Muscle layer of colon (tissue), 2 donors: Measurements from ENCODE around the gene TMEM108.

Experiments used
- H3K27ac ChIP-seq: one replicate; pipeline ENCODE4 v1.7.0; 2013; ENCODE audit warnings: low read depth, mild to moderate bottlenecking, low read length, moderate library complexity
- H3K27me3 ChIP-seq, 2 donors: one replicate each; pipeline ENCODE4 v1.7.0; 2013; ENCODE audit warnings: low read length in 2 of 2, mild to moderate bottlenecking in 2 of 2; ENCODE audit not compliant: insufficient read depth in 2 of 2, control insufficient read depth in 1 of 2
- H3K36me3 ChIP-seq: one replicate; pipeline ENCODE4 v1.7.0; 2013; ENCODE audit warnings: mild to moderate bottlenecking, low read length; ENCODE audit not compliant: insufficient read depth
- H3K4me1 ChIP-seq: one replicate; pipeline ENCODE4 v1.7.0; 2013; ENCODE audit warnings: mild to moderate bottlenecking, low read length; ENCODE audit not compliant: insufficient read depth
- H3K4me3 ChIP-seq, 2 donors: one replicate each; pipeline ENCODE4 v1.7.0; 2013; ENCODE audit warnings: low read length in 2 of 2, low read depth in 1 of 2, mild to moderate bottlenecking in 1 of 2, moderate library complexity in 1 of 2
- H3K9ac ChIP-seq: one replicate; pipeline ENCODE4 v1.7.0; 2013; ENCODE audit warnings: low read length
- H3K9me3 ChIP-seq: one replicate; pipeline ENCODE4 v1.7.0; 2013; ENCODE audit warnings: mild to moderate bottlenecking, low read length
- donor health status: abdominal sarcoma.
- donor health status: Adenocarcinoma of cecum.

Gene TMEM108

DNA sequence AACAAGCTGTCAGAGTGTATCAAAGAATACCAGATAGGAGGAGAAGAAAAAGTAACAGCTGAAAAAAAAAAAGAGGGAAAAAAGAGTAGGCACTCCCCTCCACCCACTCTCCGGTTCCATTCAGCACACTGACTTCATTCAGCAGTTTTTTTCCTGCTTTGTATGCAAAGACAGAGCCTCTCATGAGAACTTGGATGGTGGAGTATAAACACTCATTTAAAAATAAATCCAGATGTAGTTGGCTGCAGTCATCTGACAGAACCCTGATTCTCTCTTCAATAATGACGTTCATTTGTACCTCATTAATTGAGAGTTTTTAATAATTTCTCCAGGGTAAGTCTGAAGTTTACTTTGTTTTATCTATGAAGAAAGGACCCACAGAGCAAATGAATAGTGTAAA is 81.0 kb downstream of the TMEM108 start:
- H3K27me3 ChIP-seq = no peaks in the 10 kb centered on the region
- no peak overlapping the region for H3K9ac ChIP-seq
- H3K4me3 ChIP-seq = no peak overlapping the region
- H3K36me3 ChIP-seq = no peaks in the 10 kb centered on the region
- no peaks in the 10 kb centered on the region for H3K4me1 ChIP-seq
- H3K9me3 ChIP-seq = no peaks in the 10 kb centered on the region
- no peak overlapping the region for H3K27ac ChIP-seq

DNA sequence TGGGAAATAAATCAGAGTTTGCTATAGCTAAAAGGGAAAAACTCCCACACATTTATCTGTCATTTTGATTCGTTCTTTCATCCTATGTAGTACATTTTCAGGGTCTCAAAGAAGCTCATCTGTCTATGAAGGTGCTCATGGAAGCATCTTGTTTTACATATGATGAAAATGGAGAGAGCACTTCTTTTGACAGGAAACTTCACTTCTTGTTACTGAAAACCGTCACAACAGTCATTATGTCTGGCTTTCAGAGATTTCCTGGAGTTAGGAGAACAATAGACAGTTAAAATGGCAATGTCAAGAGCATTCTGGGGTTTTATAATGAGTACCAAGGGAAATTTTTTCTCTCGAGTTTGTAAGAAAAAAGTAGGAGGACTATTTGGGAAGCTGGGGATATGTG is 83.3 kb downstream of the TMEM108 start:
- Histone ChIP-seq H3K9me3 (no peaks in the 10 kb centered on the region), H3K4me3 (no peak overlapping the region), H3K27ac (no peak overlapping the region), H3K4me1 (no peaks in the 10 kb centered on the region), H3K36me3 (no peaks in the 10 kb centered on the region), H3K27me3 (no peaks in the 10 kb centered on the region), H3K9ac (no peak overlapping the region)

DNA sequence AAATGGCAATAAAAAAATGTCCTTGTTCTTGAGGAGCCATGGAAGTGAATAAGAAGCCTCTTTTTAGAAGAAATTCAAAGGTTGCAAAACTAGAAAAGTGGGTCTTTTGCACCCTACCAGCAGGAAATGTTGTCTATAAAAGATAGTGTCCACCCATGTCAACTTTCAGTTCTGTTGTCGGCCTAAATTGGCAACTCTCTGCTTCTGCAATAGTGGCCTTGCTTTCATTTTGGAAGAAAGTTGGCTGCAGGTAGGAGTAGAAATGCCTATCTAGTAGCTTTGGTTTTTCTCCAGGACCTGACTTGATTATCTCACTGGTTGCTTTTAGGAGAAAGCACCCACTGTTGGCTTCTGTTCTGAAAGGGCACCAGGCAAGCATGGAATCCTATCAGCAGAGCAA is 85.4 kb downstream of the TMEM108 start:
- H3K27ac ChIP-seq = no peak overlapping the region
- H3K27me3 ChIP-seq = no peaks in the 10 kb centered on the region

DNA sequence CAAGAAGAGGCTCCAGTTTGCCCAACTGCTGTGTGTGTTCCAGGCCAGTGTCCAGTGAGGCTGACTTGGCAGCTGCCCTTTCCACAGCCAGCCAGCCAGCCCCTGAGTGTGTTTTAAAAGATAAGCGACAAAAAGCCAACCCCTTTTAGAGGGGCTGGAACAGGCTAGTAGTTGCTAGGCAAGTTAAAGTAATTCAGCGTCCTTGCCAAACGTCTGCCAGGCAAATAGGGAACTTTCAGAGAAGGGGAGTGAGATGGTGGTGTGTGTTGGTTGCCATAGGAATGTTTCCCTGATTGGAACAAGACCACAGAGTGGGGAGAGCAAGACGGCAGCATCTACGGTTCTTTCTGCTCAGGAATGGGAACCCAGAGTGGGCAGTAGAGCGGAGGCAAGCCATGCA is 86.3 kb downstream of the TMEM108 start:
- H3K9ac ChIP-seq = no peak overlapping the region
- H3K27ac ChIP-seq = no peak overlapping the region
- H3K4me3 ChIP-seq = no peak overlapping the region

More for the DNA sequence above, 85.4 kb downstream of the TMEM108 start:
- no peak overlapping the region for H3K9ac ChIP-seq
- no peaks in the 10 kb centered on the region for H3K4me1 ChIP-seq
- H3K36me3 ChIP-seq = no peaks in the 10 kb centered on the region
- H3K9me3 ChIP-seq = no peaks in the 10 kb centered on the region
- no peak overlapping the region for H3K4me3 ChIP-seq

DNA sequence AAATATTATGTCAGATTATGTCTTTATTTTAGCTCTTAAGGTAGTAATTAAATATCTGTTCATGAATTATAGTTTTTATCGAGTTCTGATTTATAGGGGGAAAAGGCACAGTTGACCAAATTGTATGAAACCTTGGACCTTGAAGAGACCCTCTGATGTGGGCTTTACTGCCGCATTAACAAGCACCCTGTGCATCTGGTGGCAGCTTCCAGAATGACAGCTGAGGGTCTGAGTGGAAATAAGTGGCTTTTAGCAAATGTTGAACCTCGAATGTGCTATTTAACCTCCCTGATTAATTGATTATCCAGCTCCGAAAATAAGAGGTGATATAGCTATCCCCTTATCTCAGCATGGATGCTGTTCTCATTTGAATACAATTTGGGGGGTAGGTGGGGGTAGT is 87.0 kb downstream of the TMEM108 start:
- no peaks in the 10 kb centered on the region for H3K9me3 ChIP-seq
- no peak overlapping the region for H3K9ac ChIP-seq
- no peaks in the 10 kb centered on the region for H3K36me3 ChIP-seq
- H3K4me1 ChIP-seq = no peaks in the 10 kb centered on the region
- no peaks in the 10 kb centered on the region for H3K27me3 ChIP-seq
- H3K4me3 ChIP-seq = no peak overlapping the region
- H3K27ac ChIP-seq = no peak overlapping the region

More for the DNA sequence above, 86.3 kb downstream of the TMEM108 start:
- H3K36me3 ChIP-seq = no peaks in the 10 kb centered on the region
- no peaks in the 10 kb centered on the region for H3K9me3 ChIP-seq
- no peaks in the 10 kb centered on the region for H3K27me3 ChIP-seq
- no peaks in the 10 kb centered on the region for H3K4me1 ChIP-seq

DNA sequence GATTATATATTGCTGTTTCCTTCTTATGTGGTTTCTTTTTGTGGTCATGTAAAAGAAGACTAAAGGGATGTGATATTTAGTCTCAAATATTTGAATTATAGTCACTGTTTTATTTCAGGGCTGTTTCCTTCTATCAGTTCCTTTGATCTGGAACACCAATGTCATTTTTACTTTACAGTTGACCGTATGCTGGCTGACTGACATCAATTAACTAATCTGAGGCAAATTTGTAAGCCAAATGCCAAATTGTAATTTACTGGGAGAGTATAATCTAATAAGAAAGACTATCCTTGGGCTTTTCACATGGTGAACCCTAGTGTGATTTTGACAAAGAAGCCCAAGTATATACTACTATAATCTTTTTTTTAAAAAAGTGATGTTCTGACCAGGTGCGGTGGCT is 87.6 kb downstream of the TMEM108 start:
- Histone ChIP-seq H3K9ac (no peak overlapping the region), H3K36me3 (no peaks in the 10 kb centered on the region), H3K9me3 (no peaks in the 10 kb centered on the region), H3K4me3 (no peak overlapping the region), H3K27me3 (no peaks in the 10 kb centered on the region), H3K4me1 (no peaks in the 10 kb centered on the region), H3K27ac (no peak overlapping the region)

DNA sequence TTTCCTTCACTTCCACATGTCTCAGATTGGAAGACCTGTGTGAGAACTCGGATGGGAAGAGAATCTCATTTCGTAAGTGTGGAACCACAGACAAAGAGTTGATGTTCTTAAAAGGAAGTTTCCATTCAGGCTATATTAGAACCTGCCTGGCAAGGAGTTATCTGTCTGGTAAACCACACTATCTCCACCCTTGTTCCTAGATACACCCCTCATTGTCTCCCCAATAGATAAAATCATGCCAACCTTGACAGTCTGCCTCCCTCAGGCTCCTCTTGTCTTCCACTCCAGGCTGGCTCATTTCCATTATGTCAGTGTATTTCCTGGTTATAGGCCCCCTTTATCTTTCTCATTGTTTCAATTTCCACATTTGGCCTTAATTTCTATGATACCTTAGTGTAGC is 89.2 kb downstream of the TMEM108 start:
- no peaks in the 10 kb centered on the region for H3K27me3 ChIP-seq
- H3K36me3 ChIP-seq = no peaks in the 10 kb centered on the region
- H3K4me1 ChIP-seq = no peaks in the 10 kb centered on the region
- H3K4me3 ChIP-seq = no peak overlapping the region
- no peak overlapping the region for H3K27ac ChIP-seq
- no peak overlapping the region for H3K9ac ChIP-seq
- no peaks in the 10 kb centered on the region for H3K9me3 ChIP-seq

DNA sequence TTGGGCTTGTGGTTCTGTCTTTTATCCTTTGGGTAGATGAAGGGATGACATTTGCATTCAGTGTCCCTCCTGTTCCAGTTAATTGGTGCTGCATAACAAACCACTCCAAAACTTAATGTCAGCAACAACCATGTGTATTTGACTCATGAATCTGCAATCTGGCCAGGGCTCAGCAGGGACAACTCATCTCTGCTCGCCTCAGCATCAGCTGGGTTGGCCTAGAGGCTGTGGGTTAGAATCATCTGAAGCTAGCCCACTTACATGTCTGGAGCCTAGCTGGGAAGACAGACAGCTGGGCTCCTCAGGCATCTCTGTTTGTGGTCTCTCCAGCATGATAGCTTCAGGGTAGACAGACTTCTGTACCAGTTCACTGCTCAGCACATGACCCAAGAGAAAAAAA is 92.0 kb downstream of the TMEM108 start:
- Histone ChIP-seq H3K4me1 (no peaks in the 10 kb centered on the region), H3K9ac (no peak overlapping the region), H3K4me3 (no peak overlapping the region), H3K9me3 (no peaks in the 10 kb centered on the region), H3K36me3 (no peaks in the 10 kb centered on the region), H3K27ac (no peak overlapping the region), H3K27me3 (no peaks in the 10 kb centered on the region)

DNA sequence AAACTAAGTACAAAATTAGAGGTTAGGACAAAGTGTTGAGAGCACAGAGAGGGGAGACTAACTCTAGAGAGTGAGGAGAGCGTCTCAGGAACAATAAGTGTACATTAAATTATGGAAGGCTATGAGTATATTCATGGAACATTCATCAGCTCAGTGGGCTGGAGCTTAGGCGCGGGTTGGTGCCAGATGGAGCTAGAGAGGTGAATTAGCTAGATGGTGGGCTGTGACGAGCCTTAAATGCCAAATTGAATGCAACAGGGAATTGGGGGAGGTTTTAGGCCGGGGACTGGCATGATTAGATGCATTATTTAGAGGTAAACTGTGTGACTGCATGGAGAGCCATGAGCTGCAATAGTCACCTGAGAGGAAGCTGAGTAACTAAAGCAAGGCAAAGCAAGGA is 97.1 kb downstream of the TMEM108 start:
- no peak overlapping the region for H3K4me3 ChIP-seq
- H3K27me3 ChIP-seq = no peaks in the 10 kb centered on the region
- H3K4me1 ChIP-seq = no peaks in the 10 kb centered on the region
- no peaks in the 10 kb centered on the region for H3K9me3 ChIP-seq
- H3K9ac ChIP-seq = no peak overlapping the region
- no peaks in the 10 kb centered on the region for H3K36me3 ChIP-seq
- H3K27ac ChIP-seq = no peak overlapping the region

DNA sequence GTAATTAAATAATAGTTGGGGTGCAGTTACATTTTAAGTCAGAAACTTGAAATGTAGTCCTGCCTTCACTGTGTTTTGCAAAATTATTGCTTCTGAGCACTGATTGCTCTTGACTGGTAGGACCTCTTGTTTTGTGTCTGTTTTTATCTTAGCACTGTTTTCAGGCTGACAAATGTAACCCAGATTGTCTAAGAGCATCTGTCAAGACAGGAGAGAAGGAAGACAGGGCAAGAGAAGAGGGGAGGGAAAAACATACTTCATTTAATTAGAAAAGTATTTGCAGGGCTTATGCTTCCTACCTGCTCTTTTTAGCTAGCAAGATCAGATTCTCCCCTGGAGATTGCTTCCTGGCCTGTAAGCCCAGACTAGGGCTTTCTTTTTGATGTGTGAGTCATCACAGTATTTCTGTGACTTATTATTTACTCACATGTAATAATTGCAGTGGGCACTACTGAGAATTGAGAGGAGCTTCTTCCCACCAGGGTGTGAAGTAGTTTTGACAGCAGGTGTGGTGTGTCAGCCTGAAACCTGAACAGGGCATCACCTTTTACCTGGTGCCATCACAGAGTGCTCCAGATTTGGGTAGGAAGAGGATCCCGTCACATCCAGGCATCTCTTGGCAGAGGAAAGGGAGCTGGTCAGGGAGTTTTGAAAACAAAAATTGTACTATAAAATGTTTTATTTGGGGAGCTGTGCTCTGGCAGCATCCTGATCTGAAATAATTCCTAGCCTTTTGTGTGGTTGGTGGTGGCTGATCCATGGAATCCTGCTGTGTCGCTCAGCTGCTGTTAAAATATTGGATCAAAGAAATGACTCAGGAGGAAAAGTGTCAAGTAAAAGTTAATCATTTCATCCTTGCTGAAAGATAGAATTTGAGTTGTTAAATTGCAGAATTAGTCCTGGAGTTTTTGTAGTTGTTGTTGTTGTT is 98.2 kb downstream of the TMEM108 start:
- Histone ChIP-seq H3K27me3 (no peaks in the 10 kb centered on the region), H3K4me3 (no peak overlapping the region), H3K9me3 (no peaks in the 10 kb centered on the region), H3K36me3 (no peaks in the 10 kb centered on the region), H3K27ac (no peak overlapping the region), H3K9ac (no peak overlapping the region), H3K4me1 (no peaks in the 10 kb centered on the region)

DNA sequence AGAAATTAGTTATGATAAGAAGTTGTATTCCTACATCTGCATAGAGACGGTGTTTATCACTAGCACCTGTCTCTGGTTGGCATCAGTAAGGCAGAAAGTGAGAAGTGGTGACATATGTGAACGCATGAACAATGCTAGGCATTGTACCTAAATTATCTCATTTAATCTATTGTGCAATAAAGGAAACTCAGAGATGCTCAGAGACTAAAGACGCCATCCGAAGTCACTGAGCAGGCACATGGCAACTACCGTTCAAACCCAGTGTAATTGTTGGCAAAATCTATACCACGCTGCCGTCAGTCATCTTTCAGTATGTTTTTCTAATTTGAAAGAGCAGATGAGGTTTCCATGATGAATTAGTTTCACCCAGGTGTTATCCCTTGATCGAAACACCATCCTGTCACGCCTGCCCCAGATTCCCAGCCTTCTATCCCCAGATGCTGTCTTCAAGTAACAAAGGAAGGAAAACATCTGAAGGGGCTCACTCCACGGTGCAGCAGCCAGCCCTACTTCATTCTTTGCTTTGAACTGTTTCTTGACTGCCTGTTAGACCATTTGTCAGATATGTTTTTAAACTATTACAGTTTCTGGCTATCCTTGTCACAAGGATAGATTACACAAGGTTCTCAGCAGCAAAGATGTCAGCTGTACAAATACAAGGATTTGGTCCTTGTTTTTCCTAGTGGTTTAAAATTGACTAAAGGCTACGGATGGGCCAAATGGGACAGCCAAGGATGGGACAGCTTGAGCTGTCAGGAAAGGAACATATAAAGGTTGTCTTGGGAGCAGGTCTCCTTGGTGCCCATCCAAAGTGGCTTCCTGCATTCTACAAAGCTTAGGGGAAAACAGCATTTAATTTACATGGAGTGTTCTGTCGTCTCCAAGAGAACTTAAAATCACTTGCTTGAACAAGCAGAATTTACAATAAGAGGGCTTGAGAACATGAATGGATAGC is 99.1 kb downstream of the TMEM108 start:
- H3K27ac ChIP-seq = no peak overlapping the region
- H3K4me3 ChIP-seq = no peak overlapping the region
- no peak overlapping the region for H3K9ac ChIP-seq

More for the DNA sequence above, 99.1 kb downstream of the TMEM108 start:
- Histone ChIP-seq H3K9me3 (no peaks in the 10 kb centered on the region), H3K36me3 (no peaks in the 10 kb centered on the region), H3K27me3 (no peaks in the 10 kb centered on the region), H3K4me1 (no peaks in the 10 kb centered on the region)
